GM12801 (cell line): Measurements from ENCODE around the gene PEX10.

ENCODE experiments used
- TF ChIP-seq, protein P1 (sequence below): IDR thresholded peaks from one replicate; pipeline ENCODE4 v1.5.1; 2011; ENCODE audit warnings: control low read depth; ENCODE audit not compliant: insufficient read length; ENCODE audit errors: extremely low read depth

Gene PEX10

DNA sequence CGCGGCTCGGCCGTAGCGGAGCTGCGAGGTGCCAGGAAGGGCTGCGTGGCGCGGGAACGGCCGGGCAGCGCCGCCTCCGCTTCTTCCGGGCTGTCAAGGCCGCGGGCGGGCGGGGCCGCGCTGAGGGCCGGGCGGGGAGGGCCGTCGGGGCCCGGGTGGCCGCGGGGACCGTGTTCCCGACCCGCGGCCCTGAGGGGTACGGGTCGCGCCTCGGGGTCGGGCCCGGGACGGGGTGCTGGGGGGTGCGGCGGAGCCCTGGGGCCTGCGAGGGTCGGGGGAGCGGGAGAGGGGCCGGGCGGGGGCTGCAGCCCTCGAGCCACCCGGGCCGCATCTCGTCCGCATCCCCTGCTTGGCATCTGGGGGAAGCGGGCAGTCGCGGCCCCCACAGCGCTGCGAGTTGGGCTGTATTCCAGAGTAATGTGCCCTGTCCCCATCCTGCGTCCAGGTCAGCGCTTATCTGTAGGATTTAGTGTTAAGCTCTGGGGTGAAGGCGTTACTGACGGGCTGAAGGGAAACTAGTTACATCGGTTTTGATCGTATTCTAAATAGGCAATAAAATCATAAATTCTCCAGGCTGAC lies 20.3 kb downstream of the PEX10 start:
- TF ChIP-seq, protein P1, sequence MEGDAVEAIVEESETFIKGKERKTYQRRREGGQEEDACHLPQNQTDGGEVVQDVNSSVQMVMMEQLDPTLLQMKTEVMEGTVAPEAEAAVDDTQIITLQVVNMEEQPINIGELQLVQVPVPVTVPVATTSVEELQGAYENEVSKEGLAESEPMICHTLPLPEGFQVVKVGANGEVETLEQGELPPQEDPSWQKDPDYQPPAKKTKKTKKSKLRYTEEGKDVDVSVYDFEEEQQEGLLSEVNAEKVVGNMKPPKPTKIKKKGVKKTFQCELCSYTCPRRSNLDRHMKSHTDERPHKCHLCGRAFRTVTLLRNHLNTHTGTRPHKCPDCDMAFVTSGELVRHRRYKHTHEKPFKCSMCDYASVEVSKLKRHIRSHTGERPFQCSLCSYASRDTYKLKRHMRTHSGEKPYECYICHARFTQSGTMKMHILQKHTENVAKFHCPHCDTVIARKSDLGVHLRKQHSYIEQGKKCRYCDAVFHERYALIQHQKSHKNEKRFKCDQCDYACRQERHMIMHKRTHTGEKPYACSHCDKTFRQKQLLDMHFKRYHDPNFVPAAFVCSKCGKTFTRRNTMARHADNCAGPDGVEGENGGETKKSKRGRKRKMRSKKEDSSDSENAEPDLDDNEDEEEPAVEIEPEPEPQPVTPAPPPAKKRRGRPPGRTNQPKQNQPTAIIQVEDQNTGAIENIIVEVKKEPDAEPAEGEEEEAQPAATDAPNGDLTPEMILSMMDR, result no peak

DNA sequence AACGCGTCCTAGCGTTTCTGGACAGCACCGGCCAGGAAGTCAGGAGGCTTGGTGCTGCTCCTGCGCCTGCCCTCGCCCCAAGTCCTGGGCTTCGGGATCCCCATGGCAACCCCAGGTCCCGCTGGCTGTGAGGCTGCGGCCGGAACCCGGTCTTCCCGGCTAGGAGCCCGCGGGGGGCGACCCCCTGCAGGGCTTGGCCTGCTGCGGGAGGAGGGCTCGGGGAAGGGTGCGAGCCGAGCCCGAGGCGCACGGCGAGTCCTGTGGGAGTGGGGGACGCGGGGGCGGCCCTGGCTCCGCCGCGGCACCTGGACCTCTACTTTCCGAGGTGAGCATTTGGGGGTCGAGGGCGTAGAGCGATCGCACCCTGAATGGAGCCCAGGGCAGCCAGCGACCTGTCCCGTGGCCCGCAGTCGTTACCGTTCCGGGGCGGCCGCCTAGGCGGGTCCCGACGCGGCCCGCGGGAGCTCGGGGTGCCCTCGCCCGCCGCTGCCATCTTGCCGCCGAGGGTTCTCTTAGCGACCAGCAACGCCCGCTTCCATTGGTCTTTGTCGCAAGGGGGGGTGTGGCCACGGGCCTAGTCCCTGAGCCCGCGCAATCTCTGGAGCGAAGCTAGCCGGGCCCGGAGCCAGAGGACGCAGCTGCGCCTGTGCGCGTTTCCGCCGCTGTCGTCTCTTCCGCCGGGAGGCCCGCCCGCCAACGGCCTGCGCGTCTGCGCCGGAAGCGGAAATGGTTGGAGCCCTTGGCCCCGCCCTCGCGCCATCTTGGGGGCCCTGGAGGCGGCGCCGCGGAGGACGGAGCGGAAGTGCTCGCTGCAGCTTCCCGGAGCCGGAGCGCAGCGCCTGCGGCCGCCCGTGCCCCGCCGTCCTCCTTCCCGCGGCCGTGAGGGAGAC lies 21.1 kb downstream of the PEX10 start, which contains the start of the genes MORN1 and RER1:
MORN1 (minus strand) TSS at position 514 of the 890 bp plus-strand sequence; CDS start at position 493, 21 bp downstream.
RER1 (plus strand) TSS at position 801 of the 890 bp plus-strand sequence. CDS start 3,950 bp downstream, outside the sequence.
- TF ChIP-seq, protein P1, result no peak

DNA sequence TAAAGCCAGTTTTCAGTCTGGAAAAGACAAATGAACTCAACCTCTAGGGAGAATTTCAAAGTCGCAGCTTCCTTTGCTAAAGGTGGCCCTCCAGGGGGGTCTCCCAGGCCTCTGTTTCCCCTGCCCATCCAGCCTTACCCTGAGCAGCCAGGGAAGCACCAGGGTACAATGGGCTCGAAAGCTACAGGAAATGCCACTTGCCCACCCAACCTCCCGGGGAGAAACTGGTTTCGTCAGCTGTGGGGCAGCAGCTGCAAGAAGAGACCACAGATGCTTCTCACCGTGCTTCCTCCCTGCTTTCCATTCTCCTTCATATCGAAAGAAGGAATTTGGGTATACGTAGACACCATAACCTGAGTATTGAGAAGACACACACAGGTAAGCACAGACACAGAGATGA lies 22.7 kb downstream of the PEX10 start:
- TF ChIP-seq, protein P1, result no peak

DNA sequence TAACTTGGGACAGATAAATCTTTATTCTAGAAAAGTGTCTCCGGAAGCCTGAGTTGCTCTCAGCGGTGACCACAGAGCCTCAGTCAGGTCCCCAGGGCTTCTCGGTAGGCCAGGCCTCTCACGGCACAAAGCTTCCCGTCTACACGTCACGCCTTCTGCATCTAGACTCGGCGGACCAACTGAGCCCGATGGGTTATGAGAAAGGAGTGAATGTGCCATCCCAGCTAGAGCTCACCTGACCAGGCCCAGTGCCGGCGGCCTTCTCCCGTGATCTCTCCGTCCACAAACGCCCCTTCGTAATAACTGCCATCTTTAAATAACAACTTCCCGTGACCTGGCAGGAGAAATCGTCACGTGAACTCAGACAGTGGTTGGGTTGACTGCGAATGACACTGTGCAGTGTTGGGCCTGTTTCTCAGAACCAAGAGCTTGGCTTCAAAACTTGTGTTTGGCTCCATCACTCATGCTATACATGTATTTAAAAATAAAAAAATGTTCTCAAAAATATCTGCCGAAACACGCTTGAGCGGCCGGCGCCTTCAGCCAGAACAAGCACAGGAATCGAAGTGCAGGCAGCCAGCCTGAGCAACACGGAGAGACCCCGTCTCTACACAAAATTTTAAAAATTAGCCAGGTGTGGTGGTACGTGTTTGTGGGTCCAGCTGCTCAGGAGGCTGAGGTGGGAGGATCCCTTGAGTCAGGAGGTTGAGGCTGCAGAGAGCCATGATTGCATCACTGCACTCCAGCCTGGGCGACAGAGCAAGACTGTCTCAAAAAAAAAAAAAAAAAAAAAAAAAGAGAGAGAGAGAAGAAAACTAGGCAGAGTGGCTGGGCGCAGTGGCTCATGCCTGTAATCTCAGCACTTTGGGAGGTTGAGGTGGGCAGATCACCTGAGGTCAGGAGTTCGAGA lies 24.1 kb downstream of the PEX10 start:
- TF ChIP-seq, protein P1, result no peak

DNA sequence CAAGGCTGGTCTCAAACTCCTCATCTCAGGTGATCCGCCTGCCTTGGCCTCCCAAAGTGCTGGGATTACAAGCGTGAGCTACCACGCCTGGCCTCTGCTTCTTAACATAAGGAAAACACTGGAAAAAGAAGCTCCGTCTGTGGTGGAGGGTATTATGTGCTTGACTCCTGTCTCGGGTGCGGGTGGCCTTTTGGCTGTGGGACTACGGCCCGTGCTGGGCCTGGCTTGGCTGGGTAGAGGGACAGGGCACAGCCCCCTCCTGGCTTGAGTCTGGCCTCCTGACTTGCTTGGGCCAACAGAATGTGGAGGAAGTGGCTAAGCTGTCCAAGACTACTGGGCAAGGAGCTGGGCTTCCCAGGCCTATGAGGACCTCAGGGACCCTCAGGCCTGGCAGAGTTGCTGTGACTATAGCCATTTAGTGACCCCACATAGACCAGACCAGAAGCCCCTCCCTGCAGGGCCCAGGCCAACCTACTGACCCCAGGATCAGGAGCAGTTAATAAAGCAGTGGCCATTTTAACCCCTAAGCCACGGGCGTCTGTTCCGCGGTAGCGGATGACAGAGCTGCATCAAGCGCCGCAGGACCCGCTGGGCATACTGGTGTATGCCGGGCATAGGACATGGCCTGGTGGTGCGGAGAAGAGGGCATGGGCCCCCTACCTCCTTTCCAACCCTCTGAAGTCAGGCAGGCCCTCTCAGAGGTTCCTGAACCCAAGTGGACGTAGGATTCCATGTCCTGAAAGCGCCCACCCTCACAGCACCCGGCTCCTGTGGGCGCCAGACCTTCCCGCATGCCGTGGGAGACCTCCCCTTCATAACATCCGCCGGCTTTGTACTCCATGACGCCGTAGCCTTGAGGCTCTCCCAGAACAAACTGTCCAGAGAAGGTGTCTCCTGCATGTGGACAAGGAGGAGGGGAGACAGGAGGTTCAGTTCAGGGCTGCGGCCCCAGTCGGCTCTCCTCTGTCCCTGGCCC lies 25.4 kb downstream of the PEX10 start:
- TF ChIP-seq, protein P1, result no peak

DNA sequence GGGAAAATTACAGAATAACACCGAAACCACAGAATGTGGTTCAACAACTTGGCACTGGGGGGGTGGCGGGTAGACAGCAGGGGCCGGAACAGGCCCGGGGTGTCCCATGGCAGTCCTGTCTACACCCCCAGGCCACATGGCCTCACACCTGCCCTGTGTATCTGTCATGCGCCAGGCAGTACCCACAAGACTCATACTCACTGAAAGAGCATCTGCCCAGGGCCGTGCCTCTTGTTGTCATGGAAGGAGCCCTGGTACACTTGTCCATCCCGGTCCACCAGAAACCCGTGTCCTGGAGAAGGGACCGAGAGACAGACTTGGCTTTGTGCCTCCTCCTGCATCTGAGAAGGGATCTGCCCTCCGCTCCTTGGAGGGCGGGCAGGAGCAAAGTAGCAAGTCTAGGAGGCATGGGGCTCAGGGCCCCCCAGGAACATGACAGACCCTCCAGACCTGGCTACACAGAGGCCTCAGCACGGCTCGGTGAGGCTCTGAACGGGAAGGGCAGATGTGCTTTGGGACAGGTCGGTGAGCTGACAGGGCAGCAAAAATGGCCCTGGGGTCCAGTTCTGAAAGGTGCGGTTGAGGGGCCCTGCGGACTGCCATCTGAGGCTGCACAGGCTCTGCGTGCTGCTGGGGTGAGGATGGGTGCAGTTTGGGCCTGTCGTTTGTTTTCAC lies 26.6 kb downstream of the PEX10 start:
- TF ChIP-seq, protein P1, result no peak
